ENCODE results near the gene PRPF18.

Gene PRPF18

DNA sequence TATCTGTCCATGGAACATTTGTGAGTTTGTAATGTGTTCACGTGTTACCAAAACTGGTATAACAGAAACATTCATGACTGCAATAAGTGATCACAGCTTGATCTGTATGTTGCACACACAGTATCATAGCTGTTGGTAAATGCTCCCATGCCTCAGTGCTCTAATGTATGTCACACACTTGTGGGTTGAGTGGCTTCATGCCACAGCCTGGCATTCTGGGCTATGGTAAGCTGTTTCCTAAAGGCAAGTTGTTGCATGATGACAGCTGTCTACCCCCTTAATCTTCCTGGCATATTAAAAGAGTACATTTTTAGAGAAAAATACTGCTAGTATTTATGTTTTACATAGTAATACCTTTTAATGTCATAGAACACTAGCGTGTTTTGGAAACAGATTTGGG, 35.2 kb downstream of the PRPF18 start:
- TF ChIP-seq, protein P1, sequence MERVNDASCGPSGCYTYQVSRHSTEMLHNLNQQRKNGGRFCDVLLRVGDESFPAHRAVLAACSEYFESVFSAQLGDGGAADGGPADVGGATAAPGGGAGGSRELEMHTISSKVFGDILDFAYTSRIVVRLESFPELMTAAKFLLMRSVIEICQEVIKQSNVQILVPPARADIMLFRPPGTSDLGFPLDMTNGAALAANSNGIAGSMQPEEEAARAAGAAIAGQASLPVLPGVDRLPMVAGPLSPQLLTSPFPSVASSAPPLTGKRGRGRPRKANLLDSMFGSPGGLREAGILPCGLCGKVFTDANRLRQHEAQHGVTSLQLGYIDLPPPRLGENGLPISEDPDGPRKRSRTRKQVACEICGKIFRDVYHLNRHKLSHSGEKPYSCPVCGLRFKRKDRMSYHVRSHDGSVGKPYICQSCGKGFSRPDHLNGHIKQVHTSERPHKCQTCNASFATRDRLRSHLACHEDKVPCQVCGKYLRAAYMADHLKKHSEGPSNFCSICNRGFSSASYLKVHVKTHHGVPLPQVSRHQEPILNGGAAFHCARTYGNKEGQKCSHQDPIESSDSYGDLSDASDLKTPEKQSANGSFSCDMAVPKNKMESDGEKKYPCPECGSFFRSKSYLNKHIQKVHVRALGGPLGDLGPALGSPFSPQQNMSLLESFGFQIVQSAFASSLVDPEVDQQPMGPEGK (CRISPR knock-in tag; IDR thresholded peaks at IDR 0.05; ENCODE audit: borderline replicate concordance): no peak
- TF ChIP-seq SNAI2 (CRISPR knock-in tag; IDR thresholded peaks at IDR 0.05) (no peak), ZFP30 (CRISPR knock-in tag; IDR thresholded peaks at IDR 0.05) (no peak), RARB (CRISPR knock-in tag; IDR thresholded peaks at IDR 0.05) (no peak), ISL1 (CRISPR knock-in tag; IDR thresholded peaks at IDR 0.05) (no peak), ZNF70 (CRISPR knock-in tag; IDR thresholded peaks at IDR 0.05) (no peak), ESRRG (CRISPR knock-in tag; IDR thresholded peaks at IDR 0.05) (no peak), TOX (CRISPR knock-in tag; IDR thresholded peaks at IDR 0.05; ENCODE audit: borderline replicate concordance) (no peak), OSR1 (CRISPR knock-in tag; IDR thresholded peaks at IDR 0.05) (no peak), BACH2 (CRISPR knock-in tag; IDR thresholded peaks at IDR 0.05; ENCODE audit: borderline replicate concordance) (no peak), ARNTL (CRISPR knock-in tag; IDR thresholded peaks at IDR 0.05; ENCODE audit: borderline replicate concordance, low read depth) (no peak), ZFP3 (CRISPR knock-in tag; IDR thresholded peaks at IDR 0.05) (no peak), ZNF8 (CRISPR knock-in tag; IDR thresholded peaks at IDR 0.05) (no peak), TCF4 (CRISPR knock-in tag; IDR thresholded peaks at IDR 0.05; ENCODE audit: borderline replicate concordance) (no peak), GLIS3 (CRISPR knock-in tag; IDR thresholded peaks at IDR 0.05) (no peak), ZNF565 (CRISPR knock-in tag; conservative IDR thresholded peaks at IDR 0.05; ENCODE audit: low read depth) (no peak)
- TF ChIP-seq, protein P2, sequence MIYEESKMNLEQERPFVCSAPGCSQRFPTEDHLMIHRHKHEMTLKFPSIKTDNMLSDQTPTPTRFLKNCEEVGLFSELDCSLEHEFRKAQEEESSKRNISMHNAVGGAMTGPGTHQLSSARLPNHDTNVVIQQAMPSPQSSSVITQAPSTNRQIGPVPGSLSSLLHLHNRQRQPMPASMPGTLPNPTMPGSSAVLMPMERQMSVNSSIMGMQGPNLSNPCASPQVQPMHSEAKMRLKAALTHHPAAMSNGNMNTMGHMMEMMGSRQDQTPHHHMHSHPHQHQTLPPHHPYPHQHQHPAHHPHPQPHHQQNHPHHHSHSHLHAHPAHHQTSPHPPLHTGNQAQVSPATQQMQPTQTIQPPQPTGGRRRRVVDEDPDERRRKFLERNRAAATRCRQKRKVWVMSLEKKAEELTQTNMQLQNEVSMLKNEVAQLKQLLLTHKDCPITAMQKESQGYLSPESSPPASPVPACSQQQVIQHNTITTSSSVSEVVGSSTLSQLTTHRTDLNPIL (CRISPR knock-in tag; IDR thresholded peaks at IDR 0.05; ENCODE audit: low read depth): no peak
- TF ChIP-seq, protein P3, sequence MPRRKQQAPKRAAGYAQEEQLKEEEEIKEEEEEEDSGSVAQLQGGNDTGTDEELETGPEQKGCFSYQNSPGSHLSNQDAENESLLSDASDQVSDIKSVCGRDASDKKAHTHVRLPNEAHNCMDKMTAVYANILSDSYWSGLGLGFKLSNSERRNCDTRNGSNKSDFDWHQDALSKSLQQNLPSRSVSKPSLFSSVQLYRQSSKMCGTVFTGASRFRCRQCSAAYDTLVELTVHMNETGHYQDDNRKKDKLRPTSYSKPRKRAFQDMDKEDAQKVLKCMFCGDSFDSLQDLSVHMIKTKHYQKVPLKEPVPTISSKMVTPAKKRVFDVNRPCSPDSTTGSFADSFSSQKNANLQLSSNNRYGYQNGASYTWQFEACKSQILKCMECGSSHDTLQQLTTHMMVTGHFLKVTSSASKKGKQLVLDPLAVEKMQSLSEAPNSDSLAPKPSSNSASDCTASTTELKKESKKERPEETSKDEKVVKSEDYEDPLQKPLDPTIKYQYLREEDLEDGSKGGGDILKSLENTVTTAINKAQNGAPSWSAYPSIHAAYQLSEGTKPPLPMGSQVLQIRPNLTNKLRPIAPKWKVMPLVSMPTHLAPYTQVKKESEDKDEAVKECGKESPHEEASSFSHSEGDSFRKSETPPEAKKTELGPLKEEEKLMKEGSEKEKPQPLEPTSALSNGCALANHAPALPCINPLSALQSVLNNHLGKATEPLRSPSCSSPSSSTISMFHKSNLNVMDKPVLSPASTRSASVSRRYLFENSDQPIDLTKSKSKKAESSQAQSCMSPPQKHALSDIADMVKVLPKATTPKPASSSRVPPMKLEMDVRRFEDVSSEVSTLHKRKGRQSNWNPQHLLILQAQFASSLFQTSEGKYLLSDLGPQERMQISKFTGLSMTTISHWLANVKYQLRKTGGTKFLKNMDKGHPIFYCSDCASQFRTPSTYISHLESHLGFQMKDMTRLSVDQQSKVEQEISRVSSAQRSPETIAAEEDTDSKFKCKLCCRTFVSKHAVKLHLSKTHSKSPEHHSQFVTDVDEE (CRISPR knock-in tag; IDR thresholded peaks at IDR 0.05): no peak
- no peak for ATAC-seq

DNA sequence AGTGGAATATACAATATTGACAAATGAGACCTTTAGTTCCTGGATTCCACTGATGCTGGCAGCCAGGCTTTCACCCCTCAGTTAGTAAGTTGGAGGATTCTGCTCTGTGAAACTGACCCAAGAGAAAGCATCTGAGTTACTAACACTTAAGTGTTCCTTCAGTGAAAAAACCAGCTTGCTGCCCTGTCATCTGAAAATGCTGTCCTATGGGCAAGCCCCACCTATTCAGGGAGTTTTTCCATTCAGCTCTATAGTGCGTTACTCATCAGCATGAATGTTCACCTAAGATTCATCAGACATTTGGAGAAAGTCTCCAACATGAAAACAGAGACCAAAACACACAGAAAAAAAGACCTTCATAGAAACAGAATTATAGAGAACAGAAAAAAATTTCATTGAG, 37.9 kb downstream of the PRPF18 start:
- no peak for ATAC-seq

DNA sequence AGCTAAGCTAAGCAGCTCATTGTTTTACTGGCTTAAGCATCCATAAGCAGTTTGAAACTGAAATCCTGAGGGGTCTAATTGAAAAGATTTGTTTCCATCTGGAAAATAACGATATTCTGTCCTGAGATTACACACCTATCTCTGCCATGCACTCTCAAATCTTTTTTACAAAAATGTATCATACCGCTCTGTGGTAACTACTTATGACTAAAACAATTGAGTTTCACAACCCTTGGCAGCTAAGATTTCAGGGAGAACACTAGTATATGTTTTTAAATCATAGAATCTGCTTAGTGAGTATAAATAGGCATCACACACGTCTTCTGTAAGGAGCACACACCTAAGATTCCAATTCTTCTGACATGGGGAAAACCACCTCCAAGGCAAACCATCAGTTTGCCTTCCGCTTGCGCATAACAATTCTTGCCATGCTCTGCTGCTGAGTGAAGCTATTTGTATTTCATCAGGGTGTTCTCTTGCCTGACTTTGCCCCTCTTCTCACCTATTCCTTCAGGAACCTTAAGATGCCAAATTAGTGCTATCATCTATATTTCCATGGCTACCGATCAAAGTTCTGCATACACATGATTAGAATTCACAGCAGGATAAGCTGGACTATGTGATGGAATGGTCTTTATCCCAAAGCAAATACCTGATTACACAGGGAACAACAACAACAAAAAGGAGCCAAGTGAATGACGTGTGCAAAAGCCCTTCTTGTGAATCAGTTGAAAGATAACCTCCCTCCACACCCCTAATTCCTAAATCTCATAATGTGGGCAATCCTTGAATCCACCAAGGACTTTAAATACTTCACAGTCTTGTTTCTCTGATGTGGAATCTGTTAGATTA, 40.9 kb downstream of the PRPF18 start:
- TF ChIP-seq ZFP3 (CRISPR knock-in tag; IDR thresholded peaks at IDR 0.05): no peak
- TF ChIP-seq CSDC2 (CRISPR knock-in tag; IDR thresholded peaks at IDR 0.05): no peak
- TF ChIP-seq, protein P4, sequence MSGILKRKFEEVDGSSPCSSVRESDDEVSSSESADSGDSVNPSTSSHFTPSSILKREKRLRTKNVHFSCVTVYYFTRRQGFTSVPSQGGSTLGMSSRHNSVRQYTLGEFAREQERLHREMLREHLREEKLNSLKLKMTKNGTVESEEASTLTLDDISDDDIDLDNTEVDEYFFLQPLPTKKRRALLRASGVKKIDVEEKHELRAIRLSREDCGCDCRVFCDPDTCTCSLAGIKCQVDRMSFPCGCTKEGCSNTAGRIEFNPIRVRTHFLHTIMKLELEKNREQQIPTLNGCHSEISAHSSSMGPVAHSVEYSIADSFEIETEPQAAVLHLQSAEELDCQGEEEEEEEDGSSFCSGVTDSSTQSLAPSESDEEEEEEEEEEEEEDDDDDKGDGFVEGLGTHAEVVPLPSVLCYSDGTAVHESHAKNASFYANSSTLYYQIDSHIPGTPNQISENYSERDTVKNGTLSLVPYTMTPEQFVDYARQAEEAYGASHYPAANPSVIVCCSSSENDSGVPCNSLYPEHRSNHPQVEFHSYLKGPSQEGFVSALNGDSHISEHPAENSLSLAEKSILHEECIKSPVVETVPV (CRISPR knock-in tag; IDR thresholded peaks at IDR 0.05): no peak
- no peak for TF ChIP-seq ARNTL (CRISPR knock-in tag; IDR thresholded peaks at IDR 0.05; ENCODE audit: borderline replicate concordance, low read depth)
- no peak for TF ChIP-seq SNAI2 (CRISPR knock-in tag; IDR thresholded peaks at IDR 0.05)
- no peak for TF ChIP-seq BACH2 (CRISPR knock-in tag; IDR thresholded peaks at IDR 0.05; ENCODE audit: borderline replicate concordance)
- no peak for ATAC-seq

More for the DNA sequence above, 37.9 kb downstream of the PRPF18 start:
- TF ChIP-seq ISL1 (CRISPR knock-in tag; IDR thresholded peaks at IDR 0.05): no peak
- no peak for TF ChIP-seq CSDC2 (CRISPR knock-in tag; IDR thresholded peaks at IDR 0.05)
- no peak for TF ChIP-seq ARNTL (CRISPR knock-in tag; IDR thresholded peaks at IDR 0.05; ENCODE audit: borderline replicate concordance, low read depth)
- TF ChIP-seq BACH2 (CRISPR knock-in tag; IDR thresholded peaks at IDR 0.05; ENCODE audit: borderline replicate concordance): no peak
- no peak for TF ChIP-seq ZC3H10 (CRISPR knock-in tag; IDR thresholded peaks at IDR 0.05)
- TF ChIP-seq, protein P5, sequence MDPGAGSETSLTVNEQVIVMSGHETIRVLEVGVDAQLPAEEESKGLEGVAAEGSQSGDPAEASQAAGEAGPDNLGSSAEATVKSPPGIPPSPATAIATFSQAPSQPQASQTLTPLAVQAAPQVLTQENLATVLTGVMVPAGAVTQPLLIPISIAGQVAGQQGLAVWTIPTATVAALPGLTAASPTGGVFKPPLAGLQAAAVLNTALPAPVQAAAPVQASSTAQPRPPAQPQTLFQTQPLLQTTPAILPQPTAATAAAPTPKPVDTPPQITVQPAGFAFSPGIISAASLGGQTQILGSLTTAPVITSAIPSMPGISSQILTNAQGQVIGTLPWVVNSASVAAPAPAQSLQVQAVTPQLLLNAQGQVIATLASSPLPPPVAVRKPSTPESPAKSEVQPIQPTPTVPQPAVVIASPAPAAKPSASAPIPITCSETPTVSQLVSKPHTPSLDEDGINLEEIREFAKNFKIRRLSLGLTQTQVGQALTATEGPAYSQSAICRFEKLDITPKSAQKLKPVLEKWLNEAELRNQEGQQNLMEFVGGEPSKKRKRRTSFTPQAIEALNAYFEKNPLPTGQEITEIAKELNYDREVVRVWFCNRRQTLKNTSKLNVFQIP (CRISPR knock-in tag; IDR thresholded peaks at IDR 0.05; ENCODE audit: borderline replicate concordance, low read depth): no peak
- TF ChIP-seq TCF4 (CRISPR knock-in tag; IDR thresholded peaks at IDR 0.05; ENCODE audit: borderline replicate concordance): no peak

Data from SK-N-SH treated with all-trans-retinoic acid at 6 μM for 48 hours (cell line).